ENCODE data around the gene CDK1. TPM values are rescaled to one million over a fixed set of nuclear protein-coding genes. Genes with fewer than 3 reads are reported as not detected.

Gene CDK1
- total RNA-seq, 2 donors from 2014 or later, result 16.5 to 53.8 TPM

DNA sequence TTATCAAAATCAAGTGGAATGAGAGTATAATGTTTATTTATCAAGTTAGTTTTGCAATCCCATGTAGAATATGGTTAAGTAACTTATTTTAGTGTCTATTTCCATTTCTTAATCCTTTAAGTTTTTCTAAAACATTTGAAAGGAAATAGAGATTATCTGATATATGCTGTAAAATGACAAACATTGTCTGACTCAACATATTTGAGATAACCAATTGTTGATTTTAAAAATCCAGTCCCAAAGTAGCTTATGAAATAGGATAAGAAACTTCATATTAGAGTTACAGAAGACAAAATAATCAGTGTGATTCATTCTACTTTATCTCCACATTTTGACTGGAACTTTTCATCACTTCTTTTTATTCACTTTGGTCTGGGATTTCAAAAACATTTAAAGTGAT lies 38.7 kb upstream of the CDK1 start:
- TF ChIP-seq, protein P1, sequence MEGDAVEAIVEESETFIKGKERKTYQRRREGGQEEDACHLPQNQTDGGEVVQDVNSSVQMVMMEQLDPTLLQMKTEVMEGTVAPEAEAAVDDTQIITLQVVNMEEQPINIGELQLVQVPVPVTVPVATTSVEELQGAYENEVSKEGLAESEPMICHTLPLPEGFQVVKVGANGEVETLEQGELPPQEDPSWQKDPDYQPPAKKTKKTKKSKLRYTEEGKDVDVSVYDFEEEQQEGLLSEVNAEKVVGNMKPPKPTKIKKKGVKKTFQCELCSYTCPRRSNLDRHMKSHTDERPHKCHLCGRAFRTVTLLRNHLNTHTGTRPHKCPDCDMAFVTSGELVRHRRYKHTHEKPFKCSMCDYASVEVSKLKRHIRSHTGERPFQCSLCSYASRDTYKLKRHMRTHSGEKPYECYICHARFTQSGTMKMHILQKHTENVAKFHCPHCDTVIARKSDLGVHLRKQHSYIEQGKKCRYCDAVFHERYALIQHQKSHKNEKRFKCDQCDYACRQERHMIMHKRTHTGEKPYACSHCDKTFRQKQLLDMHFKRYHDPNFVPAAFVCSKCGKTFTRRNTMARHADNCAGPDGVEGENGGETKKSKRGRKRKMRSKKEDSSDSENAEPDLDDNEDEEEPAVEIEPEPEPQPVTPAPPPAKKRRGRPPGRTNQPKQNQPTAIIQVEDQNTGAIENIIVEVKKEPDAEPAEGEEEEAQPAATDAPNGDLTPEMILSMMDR (IDR thresholded peaks at IDR 0.05), result no peak
- DNase-seq, result no peak
- H3K36me3 ChIP-seq, result no peaks in the 10 kb centered on the region
- no peak overlapping the region for H3K27ac ChIP-seq
- no peaks in the 10 kb centered on the region for H3K4me1 ChIP-seq
- no peak overlapping the region for H3K4me3 ChIP-seq
- H3K9ac ChIP-seq (ENCODE audit: low read depth in 2 of 2, low read length in 2 of 2), result no peak overlapping the region
- no peaks in the 10 kb centered on the region for H3K9me3 ChIP-seq
- intact Hi-C loops (cut with DNase I), result no loop called here
- H3K27me3 ChIP-seq, result no peaks in the 10 kb centered on the region

DNA sequence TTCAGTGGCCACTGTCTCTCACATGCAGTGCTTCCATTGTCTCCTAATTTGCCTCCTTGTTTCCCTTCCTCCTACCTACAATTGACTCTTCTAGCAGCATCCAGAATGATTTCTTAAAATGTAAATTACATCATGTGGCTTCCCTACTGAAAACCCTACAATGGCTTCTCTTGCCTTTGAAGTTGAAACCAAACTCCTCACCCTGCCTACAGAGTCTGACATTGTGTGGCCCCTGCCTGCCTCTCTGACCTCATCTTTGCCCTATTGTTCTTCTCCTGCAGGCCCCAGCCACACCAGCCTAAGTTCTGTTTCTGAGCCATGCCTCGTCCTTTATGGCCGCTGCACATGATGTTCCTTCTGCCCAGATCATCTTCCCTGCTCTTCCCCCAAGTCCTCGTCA lies 35.8 kb upstream of the CDK1 start:
- H3K4me3 ChIP-seq, result no peak overlapping the region
- TF ChIP-seq, protein P1 (IDR thresholded peaks at IDR 0.05), result no peak
- DNase-seq, result no peak
- intact Hi-C loops (cut with DNase I), result no loop called here
- no peaks in the 10 kb centered on the region for H3K4me1 ChIP-seq
- H3K27me3 ChIP-seq, result no peaks in the 10 kb centered on the region
- H3K9ac ChIP-seq (ENCODE audit: low read depth in 2 of 2, low read length in 2 of 2), result no peak overlapping the region
- H3K9me3 ChIP-seq, result no peaks in the 10 kb centered on the region
- no peaks in the 10 kb centered on the region for H3K36me3 ChIP-seq
- H3K27ac ChIP-seq, result no peak overlapping the region

DNA sequence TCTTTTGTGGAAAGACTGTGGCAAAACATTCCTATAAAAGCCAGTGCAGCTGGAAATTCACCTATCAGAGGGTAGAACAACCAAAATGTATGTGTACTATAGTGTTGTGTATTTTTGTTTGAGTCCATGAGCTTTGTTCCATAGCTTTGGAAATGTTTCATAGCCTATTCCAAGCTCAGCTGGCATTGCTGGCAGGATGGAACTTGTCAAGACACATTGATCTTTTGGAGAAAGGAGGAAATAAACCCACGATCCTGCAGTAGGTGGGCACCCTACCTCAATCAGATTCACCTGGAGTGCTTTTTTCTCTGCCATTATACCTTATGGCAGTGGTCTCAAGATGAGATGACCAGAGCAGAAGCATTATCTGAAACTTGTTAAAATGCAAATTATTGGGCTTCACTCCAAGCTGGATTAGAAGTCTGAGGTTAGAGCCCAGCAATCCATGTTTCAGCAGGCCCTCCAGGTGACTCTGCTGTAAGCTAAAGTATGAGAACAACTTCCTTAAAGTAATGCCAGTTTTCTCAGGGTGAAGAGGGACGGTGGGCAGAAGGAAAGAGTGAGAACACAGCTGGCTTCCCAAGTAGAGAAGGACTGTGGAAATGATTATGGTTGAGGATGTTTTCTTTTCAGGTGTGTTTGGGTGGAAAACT lies 30.3 kb upstream of the CDK1 start:
- no peak overlapping the region for H3K27ac ChIP-seq
- TF ChIP-seq, protein P1 (IDR thresholded peaks at IDR 0.05), result no peak
- no peaks in the 10 kb centered on the region for H3K4me1 ChIP-seq
- DNase-seq, result no peak
- H3K27me3 ChIP-seq, result no peaks in the 10 kb centered on the region
- no peaks in the 10 kb centered on the region for H3K36me3 ChIP-seq
- no peak overlapping the region for H3K9ac ChIP-seq (ENCODE audit: low read depth in 2 of 2, low read length in 2 of 2)
- H3K9me3 ChIP-seq, result no peaks in the 10 kb centered on the region
- intact Hi-C loops (cut with DNase I), result no loop called here
- H3K4me3 ChIP-seq, result no peak overlapping the region

DNA sequence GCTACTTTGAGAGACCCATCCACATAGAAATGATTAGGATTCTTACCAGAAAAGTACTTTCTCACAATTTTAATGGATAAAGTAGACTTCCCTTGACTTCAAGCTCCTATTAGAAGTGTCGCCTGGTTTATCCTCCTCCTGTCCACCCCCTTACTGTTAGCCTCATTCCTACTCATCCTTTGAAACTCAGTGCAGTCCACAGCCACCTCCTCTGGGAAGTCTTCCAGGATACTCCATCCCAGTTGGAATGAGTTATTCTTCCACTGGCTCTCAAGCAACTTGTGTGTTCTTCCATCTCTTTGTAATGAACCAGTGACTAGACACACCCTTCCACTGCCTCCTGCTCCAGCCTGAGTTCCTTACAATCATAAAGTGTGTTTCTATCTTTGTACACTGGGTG lies 25.1 kb upstream of the CDK1 start:
- intact Hi-C loops (cut with DNase I), result no loop called here
- H3K9me3 ChIP-seq, result no peaks in the 10 kb centered on the region
- no peaks in the 10 kb centered on the region for H3K36me3 ChIP-seq
- H3K4me3 ChIP-seq, result no peak overlapping the region
- no peaks in the 10 kb centered on the region for H3K4me1 ChIP-seq
- no peak overlapping the region for H3K9ac ChIP-seq (ENCODE audit: low read depth in 2 of 2, low read length in 2 of 2)
- no peak overlapping the region for H3K27ac ChIP-seq
- TF ChIP-seq, protein P1 (IDR thresholded peaks at IDR 0.05), result no peak
- DNase-seq, result no peak
- H3K27me3 ChIP-seq, result no peaks in the 10 kb centered on the region

DNA sequence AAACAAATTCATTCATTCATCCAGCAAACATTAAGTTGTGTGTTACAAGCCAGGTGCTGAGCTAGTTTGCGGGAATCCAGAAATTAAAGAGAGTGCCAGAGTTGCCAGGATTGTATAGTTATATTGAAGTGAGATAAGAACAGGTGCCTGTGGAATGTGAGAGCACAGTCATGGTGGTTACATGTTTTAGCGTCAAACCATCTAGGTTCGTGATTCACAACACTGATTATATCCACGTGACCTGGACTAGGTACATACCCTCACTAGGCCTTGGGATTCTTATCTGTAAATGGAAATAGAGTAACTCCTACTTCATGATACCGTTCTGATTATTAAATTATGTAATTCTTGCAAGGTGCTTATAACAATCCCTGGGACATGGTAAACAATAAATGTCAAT lies 24.5 kb upstream of the CDK1 start:
- intact Hi-C loops (cut with DNase I), result no loop called here
- no peak for DNase-seq
- Histone ChIP-seq H3K36me3 (no peaks in the 10 kb centered on the region), H3K9ac (ENCODE audit: low read depth in 2 of 2, low read length in 2 of 2) (no peak overlapping the region), H3K27me3 (no peaks in the 10 kb centered on the region), H3K4me3 (no peak overlapping the region), H3K4me1 (no peaks in the 10 kb centered on the region), H3K9me3 (no peaks in the 10 kb centered on the region), H3K27ac (no peak overlapping the region)
- TF ChIP-seq, protein P1 (IDR thresholded peaks at IDR 0.05), result no peak
